Measurements from ENCODE around the gene ZNF346.
A peak's percentile ranks its signal among the peaks of the same experiment; 100 is the strongest.

Gene ZNF346

DNA sequence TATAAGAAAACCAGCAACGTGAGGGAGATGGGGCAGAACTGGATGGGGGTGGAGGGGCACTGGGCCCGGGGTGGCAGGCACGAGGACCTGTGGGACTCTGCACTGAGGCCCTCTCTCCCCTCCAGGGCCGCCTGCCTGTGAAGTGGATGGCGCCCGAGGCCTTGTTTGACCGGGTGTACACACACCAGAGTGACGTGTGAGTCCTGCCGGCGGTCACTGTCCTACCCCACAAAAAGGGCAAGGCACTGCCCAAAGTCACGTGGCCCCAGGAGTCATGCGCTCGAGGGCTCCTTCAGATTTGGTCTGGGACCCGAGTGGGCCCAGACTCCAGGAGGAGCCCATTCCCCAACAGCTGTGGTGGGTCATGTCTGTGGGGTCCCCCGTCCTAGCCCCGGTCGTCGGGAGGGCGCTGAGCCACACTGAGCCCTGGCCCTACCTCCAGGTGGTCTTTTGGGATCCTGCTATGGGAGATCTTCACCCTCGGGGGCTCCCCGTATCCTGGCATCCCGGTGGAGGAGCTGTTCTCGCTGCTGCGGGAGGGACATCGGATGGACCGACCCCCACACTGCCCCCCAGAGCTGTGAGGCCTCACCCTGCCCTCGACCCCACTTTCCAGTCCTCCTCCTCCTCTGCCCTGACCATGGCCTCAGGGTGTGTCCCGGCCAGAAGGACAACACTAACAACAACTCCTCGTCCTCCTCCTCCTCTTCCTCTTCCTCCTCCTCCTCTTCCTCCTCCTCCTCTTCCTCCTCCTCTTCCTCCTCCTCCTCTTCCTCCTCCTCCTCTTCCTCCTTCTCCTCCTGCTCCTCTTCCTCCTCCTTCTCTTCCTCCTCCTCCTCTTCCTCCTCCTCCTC is 73.9 kb downstream of the ZNF346 start:
- DNase-seq, result no peak

DNA sequence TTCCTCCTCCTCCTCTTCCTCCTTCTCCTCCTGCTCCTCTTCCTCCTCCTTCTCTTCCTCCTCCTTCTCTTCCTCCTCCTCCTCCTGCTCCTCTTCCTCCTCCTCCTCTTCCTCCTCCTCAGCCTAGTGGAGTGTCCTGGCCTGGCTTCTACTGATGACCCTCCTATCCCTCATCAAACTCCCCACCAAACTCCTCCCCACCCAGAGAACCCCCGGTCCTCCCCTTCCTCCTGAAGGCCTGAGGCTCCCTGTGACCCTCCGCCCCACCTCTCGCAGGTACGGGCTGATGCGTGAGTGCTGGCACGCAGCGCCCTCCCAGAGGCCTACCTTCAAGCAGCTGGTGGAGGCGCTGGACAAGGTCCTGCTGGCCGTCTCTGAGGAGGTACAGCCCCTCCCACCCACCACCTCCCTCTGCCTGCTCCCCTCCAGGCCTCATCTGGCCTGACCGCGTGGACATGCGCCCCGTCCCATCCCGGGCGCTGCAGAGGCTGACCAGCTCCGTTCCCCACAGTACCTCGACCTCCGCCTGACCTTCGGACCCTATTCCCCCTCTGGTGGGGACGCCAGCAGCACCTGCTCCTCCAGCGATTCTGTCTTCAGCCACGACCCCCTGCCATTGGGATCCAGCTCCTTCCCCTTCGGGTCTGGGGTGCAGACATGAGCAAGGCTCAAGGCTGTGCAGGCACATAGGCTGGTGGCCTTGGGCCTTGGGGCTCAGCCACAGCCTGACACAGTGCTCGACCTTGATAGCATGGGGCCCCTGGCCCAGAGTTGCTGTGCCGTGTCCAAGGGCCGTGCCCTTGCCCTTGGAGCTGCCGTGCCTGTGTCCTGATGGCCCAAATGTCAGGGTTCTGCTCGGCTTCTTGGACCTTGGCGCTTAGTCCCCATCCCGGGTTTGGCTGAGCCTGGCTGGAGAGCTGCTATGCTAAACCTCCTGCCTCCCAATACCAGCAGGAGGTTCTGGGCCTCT is 74.8 kb downstream of the ZNF346 start:
- no peak for DNase-seq

DNA sequence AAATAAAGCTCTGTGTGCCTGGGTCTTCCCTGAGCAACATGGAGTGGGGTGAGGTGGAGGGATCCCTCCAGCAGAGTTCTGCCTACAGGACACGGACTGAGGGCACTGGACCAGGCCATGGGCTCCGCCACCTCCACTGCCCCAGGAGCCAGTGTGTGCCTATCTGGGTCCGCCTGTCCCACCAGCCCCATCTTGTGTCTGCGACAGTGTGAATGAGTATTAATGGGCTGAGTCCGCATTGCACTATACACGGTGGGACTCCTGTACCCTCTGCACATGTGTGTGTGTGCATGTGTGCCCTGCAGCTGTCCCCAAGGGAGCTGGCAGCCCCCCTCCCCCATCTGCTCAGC is 75.6 kb downstream of the ZNF346 start:
- DNase-seq, result no peak

DNA sequence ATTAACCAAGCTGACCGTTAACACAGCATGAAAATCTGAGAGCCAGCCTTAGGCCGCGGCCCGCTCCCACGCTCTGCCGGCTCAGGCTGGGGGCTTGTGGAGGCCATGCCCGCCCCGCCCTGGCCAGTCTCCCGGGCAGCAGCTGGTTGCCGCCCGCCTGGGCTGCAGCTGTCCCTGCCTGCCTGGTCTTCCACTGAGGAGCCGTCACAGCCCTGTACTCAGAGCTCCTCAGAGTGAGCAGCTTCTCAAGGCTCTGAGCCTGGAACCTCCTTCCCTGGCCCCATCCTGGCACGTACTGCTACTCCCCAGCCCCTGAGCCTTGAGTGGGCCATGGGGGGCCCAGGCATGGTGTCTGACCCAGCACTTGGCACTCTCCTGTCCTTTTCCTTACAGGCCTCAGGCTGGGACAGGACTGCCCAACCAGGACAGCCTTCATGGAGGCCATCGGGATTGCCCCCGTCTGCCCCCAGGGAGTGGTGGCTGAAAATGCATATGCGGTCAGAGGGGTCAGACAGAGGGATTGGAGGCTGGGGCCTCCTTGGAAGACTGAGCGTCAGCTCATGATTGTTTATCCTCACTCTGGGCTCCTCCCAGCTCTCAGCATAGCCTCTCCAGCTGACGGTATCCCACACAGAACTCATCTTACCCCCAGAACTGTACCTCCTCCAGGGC is 76.1 kb downstream of the ZNF346 start:
- DNase-seq, result no peak

DNA sequence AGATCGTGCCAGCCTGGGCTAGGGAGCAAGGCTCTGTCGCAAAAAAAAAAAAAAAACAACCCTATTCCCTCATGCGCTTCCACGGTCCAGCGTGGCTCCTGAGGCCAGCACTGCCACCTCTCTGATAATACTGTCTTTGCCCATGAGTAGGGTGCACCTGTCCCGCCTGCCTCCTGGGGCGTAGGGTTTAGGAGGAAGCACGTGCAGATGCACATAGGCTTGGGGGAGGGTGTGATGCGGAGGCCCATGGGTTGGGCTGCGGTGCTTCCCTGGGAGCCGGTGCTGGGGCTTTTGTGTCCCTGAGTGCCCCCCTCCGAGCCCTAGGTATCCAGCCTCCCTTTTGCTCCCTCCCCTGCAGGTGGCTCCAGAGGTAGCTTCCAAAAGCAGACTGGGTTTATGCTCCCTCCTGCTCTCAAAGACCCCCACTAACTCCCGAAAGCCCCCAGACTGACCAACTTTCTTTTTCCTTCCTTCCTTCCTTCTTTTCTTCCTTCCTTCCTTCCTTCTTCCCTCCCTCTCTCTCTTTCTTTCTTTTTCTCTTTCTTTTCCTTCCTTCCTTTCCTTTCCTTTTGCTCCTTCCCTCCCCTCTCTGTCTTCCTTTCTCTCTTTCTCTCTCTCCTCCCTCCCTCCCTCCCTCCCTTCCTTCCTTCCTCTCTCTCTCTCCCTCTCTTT is 77.1 kb downstream of the ZNF346 start:
- DNase-seq, result no peak

DNA sequence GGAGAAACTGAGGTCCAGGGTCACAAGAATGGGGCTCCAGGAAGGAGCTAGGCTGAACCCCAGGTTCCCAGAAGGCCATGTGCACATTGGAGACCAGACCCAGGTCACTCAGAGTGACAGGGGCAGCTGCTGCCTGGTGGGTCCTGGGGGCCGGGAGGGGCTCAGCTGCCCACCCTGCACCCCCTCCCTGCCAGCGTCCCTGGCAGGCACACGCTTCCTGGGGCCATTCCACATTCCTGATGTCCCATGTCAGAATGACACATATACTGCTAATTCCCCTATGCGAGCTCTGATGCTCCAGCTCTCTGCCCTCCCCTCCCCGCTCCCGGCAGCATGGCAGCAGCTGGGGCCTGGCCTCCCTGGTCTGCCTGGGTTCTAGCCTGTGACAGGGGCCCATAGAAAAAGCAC is 78.2 kb downstream of the ZNF346 start:
- DNase-seq, result no peak

DNA sequence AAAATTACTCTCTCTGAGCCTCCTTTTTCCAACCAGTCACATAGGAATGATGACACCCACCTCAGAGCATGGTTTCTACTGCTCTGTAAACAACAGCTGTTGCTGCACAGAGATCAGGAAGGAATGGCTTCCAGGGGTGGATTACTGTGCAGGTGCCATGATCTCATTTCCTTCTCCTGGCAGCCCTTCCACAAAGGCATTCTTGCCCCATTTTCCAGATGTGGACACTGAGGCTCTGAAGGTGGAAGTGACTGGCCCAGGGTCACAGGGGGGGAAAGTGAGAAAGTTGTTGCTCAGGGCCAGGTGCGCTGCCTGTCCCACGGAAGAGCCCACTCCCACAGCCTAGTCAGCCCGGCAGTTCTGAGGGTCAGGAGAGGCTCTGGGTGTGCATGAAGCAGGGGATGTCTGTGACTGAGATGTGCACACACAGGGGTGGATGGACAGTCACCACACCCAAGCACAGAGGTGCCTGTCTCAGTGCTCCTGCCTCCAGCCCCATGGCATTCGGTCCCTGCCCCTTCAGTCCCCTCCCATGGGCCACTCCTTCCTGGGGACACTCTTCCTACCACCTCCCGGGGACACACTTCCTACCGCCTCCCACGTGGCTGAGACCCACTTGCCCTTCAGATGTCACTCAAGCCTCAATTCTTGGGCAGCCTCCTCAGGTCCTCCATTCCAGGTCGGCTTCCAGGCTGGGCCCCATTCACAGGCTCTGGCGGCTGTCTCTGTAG is 81.2 kb downstream of the ZNF346 start:
- no peak for DNase-seq

DNA sequence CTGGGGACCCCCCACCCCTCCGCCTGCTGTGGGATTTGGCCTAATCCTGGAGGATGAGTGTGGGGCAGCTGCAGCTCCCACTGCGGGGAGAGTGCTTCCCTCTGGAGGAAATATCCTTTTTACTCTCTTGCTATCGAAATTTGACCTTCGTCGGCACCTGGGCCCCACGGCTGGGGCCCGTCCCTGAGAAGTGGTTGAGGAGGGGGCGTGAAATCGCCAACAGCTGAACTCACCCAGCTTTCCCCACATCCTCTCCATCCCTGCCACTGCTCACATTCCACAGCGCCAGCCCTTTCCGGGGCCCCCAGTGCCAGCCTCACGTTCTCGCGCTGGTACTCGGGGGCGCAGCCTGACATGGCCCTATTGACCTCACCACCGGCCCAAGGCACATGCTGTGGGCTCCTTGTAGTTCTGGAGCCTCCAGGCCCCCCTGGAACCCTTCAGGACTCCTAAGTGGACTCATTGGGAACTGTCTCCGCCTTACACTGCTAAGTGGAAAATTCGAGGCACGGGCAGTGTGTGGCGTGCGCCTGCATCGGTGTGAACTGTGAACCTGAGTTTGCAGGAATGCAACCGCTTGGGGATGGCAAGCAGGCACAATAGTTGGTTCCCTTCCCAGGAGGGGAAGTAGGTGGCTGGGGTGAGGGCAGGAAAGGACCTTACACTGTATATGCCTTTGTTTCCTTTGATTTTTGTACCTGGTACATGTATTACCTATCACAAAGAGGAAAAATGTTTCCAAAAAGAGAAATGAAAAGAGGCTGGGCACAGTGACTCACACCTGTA is 83.4 kb downstream of the ZNF346 start:
- DNase-seq, result no peak

DNA sequence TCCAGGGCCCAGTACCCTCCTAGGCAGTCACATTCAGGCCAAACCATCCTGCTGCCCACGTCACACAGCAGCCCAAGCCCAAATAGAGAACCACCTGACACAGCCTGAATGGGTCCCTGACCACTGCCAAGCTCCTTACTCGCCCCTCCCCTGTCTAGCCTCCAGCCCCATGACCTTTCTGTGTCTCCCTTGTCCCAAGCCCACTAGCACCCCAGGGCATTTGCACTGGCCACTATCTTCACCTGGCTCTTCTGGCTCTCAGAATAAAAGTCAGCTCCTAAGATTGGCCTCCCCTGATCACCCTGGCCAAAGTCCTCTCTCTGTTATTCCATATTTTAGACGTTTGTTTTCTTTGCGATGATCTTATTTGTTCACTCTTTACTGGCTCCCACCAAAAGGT is 84.7 kb downstream of the ZNF346 start:
- DNase-seq, result no peak

DNA sequence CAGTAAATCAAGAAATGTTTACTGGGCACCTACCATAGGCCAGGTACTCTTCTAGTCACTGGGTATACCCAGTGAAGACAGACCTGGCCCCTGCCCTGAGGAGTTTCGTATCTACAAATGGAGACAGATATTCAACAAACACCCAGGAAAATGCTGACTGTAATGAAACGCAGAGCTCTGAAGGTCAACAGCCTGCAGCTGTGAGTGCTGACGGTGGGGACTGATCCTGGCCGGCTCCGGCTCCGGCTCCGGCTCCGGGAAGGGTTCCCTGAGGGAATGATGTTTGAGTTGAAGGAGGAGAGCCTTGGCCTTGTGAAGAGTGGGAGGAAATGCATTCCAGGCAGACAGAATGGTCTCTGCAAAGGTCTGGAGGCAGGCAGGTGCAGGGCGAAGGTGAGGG is 87.3 kb downstream of the ZNF346 start:
- no peak for DNase-seq

DNA sequence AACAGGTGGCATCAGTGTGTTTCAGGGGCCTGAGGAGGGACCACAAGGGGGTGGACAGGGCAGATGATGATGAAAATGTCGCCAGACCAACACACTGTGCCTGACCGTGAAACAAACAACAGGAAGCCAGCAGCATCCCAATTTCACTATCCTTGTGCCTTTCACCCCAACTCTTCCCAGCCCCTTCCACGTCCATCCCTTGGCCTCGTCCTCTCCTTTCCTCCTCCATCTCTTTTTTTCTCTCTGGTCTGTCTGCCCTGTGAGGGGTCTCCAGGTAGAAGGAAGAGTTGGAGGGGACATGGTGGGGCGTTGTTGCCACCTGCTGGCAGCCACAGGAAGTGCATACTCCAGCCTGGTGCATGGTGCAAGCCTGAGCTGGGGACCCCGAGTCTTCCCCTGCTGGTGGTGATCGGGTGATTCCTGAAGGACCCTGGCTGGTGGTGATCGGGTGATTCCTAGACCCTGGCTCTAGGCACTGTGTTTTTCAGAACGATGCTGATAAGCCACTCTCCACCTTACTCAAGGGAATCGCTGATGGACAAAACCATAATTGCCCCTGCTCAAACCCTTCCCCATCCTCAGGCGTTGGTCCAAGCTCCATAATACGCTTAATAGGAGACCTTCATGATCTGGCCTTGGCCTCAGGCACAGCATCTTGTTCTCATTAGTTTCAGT is 89.4 kb downstream of the ZNF346 start:
- no peak for DNase-seq

DNA sequence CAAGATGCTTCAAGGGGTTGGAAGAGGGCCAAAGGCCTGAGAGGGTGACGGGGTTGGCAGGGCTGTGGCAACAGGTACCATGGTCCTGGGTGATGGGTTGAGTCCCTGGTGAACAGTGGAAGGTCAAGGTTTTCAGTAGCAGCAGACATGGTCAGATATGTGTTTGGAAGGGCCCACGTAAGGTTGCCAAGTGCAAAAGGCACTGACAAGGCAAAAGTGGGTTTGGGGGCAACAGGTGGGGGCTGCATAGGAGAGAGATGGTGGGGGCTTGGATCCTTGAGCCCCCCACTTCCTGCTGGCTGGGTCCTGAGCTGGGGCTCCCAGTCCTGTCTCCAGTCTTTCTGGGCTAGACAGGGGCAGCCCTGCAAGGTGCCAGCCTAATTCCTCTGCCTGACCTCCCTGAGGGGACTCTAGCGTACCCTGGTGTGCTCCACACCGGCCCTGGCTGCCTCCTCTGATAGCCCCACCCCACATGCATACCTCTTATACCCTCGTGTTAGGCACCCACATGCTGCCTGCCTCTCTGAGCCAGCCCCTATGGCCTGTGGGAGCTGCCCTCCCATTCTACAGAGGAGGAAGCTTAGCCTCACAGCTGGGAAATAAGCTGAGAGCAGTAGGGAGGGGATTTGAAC is 90.2 kb downstream of the ZNF346 start:
- DNase-seq, result no peak

DNA sequence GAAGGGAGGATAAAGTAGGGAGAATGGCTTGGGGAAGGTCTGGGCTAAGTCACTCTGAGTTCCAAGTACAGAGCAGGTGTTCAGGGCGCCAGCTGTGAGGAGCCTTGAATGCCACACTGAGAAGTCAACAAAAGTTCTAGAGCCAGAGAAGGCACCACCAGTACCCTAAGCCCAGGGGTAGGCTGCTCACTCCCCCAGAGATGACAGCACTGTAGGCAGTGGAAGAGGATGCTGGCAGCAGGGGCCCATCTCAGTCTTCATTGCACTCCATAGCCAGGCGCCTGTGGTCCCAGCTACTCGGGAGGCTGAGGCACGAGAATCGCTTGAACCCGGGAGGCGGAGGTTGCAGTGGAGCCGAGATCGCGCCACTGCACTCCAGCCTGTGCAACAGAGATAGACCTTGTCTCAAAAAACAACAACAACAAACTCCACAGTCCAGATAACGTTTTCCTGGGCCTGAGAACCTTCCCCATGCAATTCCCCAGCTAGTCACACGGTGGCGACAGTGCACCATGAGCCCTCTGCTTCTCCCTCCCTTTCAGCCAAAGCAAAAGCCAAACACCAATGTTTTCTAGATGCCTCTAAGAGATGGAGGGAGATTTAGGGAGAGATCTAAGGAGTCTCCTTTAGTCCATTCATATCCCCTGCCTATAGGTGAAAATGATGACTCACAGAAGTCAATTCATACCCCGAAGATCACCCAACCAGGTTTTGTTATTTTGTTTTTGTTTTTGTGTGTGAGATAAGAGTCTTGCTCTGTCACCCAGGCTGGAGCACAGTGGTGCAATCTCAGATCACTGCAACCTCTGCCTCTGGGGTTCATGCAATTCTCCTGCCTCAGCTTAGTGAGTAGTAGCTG is 91.3 kb downstream of the ZNF346 start:
- DNase-seq, result peak; percentile 23

DNA sequence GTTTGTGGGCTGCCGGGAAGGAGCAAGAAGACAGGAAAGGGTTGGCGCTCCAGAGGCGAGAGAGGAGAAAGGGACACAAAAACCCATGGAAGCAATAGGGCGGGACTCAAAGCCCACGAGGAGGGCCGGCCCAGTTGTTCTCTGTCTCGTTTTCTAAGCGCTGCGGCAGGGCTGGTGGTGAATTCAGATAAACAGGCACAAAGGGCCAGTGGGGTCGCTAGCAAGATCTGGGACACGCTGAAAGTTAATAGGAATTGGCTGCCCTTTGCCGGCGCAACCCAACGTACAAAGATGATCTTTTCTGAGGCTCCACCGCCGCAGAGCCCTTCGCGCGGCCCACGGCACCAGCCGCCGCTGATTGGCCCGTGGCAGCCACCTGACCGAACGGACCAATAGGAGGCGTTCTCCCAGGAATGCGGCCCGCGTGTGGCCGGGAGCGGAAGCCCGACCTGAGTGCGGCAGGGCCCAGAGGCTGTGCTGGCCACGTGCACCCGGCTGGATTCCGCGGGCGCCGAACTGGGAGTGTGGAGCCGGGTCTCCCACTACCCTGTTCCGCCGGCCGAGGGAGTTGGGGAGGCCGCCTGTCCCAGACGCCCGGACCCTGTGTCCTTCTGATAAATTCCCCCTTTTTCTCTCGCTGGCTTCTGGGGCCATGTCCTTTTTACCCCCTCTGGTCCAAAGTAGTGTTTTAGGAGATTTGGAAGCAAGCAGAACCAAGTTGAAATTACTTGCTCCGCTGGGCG is 94.3 kb downstream of the ZNF346 start:
- no peak for DNase-seq

DNA sequence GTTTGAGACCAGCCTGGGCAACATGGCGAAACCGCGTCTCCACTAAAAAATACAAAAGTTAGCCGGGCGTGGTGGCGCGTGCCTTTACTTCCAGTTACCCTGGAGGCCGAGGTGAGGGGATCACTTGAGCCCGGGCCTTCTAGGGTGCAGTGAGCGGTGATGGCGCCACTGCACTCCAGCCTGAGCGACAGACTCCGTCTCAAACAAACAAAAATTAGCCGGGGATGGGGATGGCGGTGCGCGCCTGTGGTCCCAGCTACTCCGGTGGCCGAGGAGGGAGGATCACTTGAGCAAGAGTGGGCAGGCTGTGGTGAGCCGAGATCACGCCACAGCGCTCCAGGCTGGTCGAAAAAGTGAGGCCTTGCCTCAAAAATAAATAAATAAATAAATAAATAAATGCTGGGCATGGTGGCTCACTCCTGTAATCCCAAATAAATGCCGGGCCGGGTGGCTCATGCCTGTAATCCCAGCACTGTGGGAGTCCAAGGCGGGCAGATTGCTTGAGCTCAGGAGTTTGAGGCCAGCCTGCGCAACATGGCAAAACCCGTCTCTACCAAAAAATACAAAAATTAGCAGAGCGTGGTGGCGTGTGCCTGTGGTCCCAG is 95.0 kb downstream of the ZNF346 start:
- DNase-seq, result no peak

DNA sequence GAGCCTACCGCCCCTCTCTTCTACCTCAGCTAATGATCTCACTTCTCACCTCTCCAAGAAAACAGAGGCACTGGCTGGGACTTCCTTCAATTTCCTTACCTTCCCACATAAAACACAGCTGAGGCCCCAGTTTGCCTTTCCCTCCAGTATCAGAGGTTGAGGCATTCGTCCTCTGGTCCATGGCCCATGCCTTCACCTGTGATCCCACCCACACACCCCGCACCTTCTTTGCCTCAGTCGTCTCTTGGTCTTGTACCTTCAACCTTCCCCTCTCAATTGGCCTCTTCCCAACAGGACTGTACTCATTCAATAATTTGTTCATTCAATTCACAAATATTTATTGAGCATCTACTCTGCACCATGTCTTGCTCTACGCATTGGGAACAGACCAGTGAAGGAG is 100.1 kb downstream of the ZNF346 start:
- no peak for DNase-seq

DNA sequence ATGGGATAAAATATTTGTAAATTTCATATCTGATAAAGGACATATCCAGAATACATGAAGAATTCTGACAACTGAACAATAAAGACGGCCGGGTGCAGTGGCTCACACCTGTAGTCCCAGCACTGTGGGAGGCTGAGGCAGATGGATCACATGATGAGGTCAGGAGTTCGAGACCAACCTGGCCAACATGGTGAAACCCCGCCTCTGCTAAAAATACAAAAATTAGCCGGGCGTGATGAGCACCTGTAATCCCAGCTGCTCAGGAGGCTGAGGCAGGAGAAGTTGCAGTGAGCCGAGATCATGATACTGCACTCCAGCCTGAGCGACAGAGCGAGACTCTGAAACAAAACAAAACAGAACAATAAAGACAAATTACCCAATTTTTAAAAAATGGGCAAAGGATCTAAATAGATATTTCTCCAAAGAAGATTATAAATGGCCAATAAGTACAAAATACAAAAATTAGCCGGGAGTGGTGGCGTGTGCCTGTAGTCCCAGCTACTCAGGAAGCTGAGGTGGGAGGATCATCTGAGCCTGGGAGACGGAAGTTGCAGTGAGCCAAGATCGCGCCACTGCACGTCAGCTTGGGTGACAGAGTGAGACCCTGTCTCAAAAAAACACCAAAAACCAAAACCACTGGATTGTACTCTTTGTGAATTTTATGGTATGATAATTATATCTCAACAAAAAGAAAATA is 101.4 kb downstream of the ZNF346 start:
- DNase-seq, result no peak
